ENCODE measurements around the gene BATF.

- TF ChIP-seq CTCF (conservative IDR thresholded peaks at IDR 0.05; ENCODE audit: low read length) = no peak
- TF ChIP-seq EZH2phosphoT487 (IDR thresholded peaks at IDR 0.05; ENCODE audit: borderline replicate concordance, low read depth, low read length) = no peak
These were observed 49.8 kb downstream of the BATF start for GRCh38 chr14:75572104-75572503.
